Left lung (tissue), 10 donors: ENCODE measurements around the gene S100A4. TPM values are rescaled to one million over a fixed set of nuclear protein-coding genes. Genes with fewer than 3 reads are reported as not detected.
A peak's percentile ranks its signal among the peaks of the same experiment; 100 is the strongest.

Experiments used
- ATAC-seq: fragments of 200-7000 bp; cut with Tn5 transposase; one replicate; pipeline ENCODE4 v1.9.1; 2020; ENCODE audit warnings: moderate library complexity
- DNase-seq, 4 donors: peaks; one replicate each; pipeline ENCODE4 v3.0.0-alpha.2; 2013 to 2020
- H3K27ac ChIP-seq, 2 donors: fragments of 200-600 bp; sonication (generic) in 1 of 2; one replicate each; pipeline versions ENCODE4 v1.5.0 to v1.8.0; 2020 to 2021
- H3K27me3 ChIP-seq, 2 donors: fragments of 200-600 bp; sonication (generic) in 1 of 2; one replicate each; pipeline versions ENCODE4 v1.5.0 to v1.8.0; 2020 to 2021
- H3K36me3 ChIP-seq, 2 donors: fragments of 200-600 bp; sonication (generic) in 1 of 2; one replicate each; pipeline versions ENCODE4 v1.5.0 to v1.8.0; 2020 to 2021
- H3K4me1 ChIP-seq, 2 donors: fragments of 200-600 bp; one replicate each; pipeline ENCODE4 v1.8.0; 2021
- H3K4me3 ChIP-seq, 2 donors: fragments of 200-600 bp; sonication (generic) in 1 of 2; one replicate each; pipeline versions ENCODE4 v1.5.0 to v1.8.0; 2020 to 2021; ENCODE audit warnings: mild to moderate bottlenecking in 1 of 2
- H3K9me3 ChIP-seq, 2 donors: fragments of 200-600 bp; sonication (generic) in 1 of 2; one replicate each; pipeline versions ENCODE4 v1.5.0 to v1.8.0; 2020 to 2021
- CTCF ChIP-seq, 2 donors: fragments of 200-600 bp; sonication (generic) in 1 of 2; IDR thresholded peaks; one replicate each; pipeline versions ENCODE4 v1.5.0 to v1.8.0; 2021; ENCODE audit warnings: antibody characterized with exemption in 2 of 2
- intact Hi-C, 2 donors: fragments of 100-400 bp; cut with DNase I; formaldehyde crosslinking; loops; one replicate each; pipeline versions ENCODE4 v1.11.2 to v1.14.2; 2022
- polyA plus RNA-seq, 6 donors: library from polyadenylated mRNA; unstranded; fragments of 120-200 nt; gene quantifications; one replicate each; pipeline ENCODE4 v1.2.1, GENCODE V29; 2013; ENCODE audit not compliant: insufficient read length in 6 of 6
- total RNA-seq, 2 donors: library from RNA; stranded (reverse); fragmentation: NEBNext Ultra II Directional; extraction: Animal tissue kit (Norgen Biotek cat#: 25700); gene quantifications; one replicate each; pipeline ENCODE4 v1.2.1, GENCODE V29; 2021
- donor health status: DM: no; HTN: yes; CAD: no.
- donor health status: DM: no; HTN: no; CAD: no.

S100A4 gene
- total and polyA plus RNA-seq, 8 donors: 15.0 to 1,192 (median 22.4) TPM

GRCh38 chr1:153534226-153534924, 11.2 kb downstream of the S100A4 start:
- intact Hi-C loops: loop anchor here in 1 of 2 donors (5.0 kb wide), 1 partner anchor 33 kb away; the partner anchor contains the start of gene S100A2

GRCh38 chr1:153533689-153534201, 11.9 kb downstream of the S100A4 start:
- peak; percentile 19 for ATAC-seq
- intact Hi-C loops: loop anchor here in 1 of 2 donors (5.0 kb wide), 1 partner anchor 34 kb away; the partner anchor contains the start of gene S100A2
- Histone ChIP-seq H3K36me3 (peaks cover 0 to 15% of the 10 kb centered on the region in 2 donors), H3K9me3 (no peaks in the 10 kb centered on the region), H3K27ac (peak overlapping the region; percentile 98 to 99), H3K27me3 (no peaks in the 10 kb centered on the region), H3K4me3 (peak overlapping the region; percentile 84 to 92), H3K4me1 (peaks cover 13 to 63% of the 10 kb centered on the region in 2 donors)
- no peak for TF ChIP-seq CTCF (IDR thresholded peaks at IDR 0.05)
- DNase-seq: peak in 2 of 4 donors; percentile 70 to 83

More at GRCh38 chr1:153534226-153534924, 11.2 kb downstream of the S100A4 start:
- DNase-seq (no peak), ATAC-seq (no peak)
- Histone ChIP-seq H3K4me3 (peak overlapping the region; percentile 84 to 92), H3K27ac (peak overlapping the region; percentile 98 to 99), H3K9me3 (no peaks in the 10 kb centered on the region), H3K4me1 (peaks cover 13 to 66% of the 10 kb centered on the region in 2 donors), H3K27me3 (no peaks in the 10 kb centered on the region), H3K36me3 (peaks cover 0 to 15% of the 10 kb centered on the region in 2 donors)
- no peak for TF ChIP-seq CTCF (IDR thresholded peaks at IDR 0.05)

DNA sequence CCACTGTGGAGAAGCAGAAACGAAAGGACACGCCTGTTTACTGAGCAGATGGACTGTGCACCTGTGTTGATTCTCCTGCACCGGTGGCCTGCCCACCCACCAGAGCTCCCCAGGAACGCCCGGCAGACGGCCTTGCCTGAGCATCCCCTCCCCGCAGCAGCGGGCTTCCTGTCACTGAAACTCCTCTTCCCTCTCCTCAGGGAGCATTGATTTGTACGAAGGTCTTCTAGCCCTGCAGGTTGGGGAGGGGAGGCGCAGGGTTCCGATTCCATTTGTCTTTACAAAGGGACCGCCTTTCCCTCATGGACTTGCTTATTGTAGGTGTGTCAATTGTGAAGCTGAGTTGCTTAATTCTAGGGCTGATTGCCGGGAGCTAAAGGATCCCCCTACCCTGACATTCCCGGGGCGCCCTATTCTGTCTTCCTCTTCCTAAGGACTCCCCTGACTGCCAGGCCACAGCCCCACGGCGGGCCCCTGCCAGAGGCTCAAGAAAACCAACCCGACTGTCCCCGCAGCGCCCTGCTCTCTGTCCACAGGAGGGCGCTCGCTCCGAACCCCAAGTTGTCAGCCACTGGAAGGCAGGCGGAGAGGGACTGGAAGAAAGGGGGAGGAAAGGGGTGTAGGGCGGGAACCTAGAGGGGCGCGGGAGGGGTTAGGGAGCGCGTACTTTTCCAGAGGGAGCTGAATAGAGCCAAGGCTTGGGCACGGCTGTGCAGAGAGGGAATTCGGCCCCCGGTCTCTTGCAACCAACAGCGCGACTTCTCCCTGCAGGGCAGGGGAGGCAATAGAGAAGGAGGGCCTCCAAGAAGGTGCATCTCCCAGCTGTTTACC, 12.6 kb downstream of the S100A4 start:
- ATAC-seq (peak; percentile 73), DNase-seq (peak; percentile 65 to 96 (median 89))
- Histone ChIP-seq H3K4me3 (peak overlapping the region; percentile 84 to 92), H3K9me3 (no peaks in the 10 kb centered on the region), H3K27me3 (no peaks in the 10 kb centered on the region), H3K27ac (peak overlapping the region; percentile 98 to 99), H3K36me3 (peaks cover 0 to 16% of the 10 kb centered on the region in 2 donors), H3K4me1 (peaks cover 13 to 55% of the 10 kb centered on the region in 2 donors)
- peak; percentile 72 to 87 for TF ChIP-seq CTCF (IDR thresholded peaks at IDR 0.05)
- intact Hi-C loops: loop anchor here in 1 of 2 donors (5.0 kb wide), 1 partner anchor 34 kb away; the partner anchor contains the start of gene S100A2

- Histone ChIP-seq H3K4me1 (peaks cover 13 to 54% of the 10 kb centered on the region in 2 donors), H3K27ac (peak overlapping the region in 1 of 2 donors; percentile 99), H3K36me3 (peaks cover 0 to 19% of the 10 kb centered on the region in 2 donors), H3K4me3 (no peak overlapping the region), H3K27me3 (no peaks in the 10 kb centered on the region), H3K9me3 (no peaks in the 10 kb centered on the region)
- no peak for DNase-seq
- no peak for ATAC-seq
- intact Hi-C loops: loop anchor here in 1 of 2 donors (5.0 kb wide), 1 partner anchor 35 kb away; the partner anchor contains the start of gene S100A2
- TF ChIP-seq CTCF (IDR thresholded peaks at IDR 0.05): no peak
Observed at GRCh38 chr1:153532181-153532580, 13.4 kb downstream of the S100A4 start.
